HepG2 (cell line): ENCODE measurements around the gene GAL3ST3. TPM values are rescaled to one million over a fixed set of nuclear protein-coding genes. Genes with fewer than 3 reads are reported as not detected.
A peak's percentile ranks its signal among the peaks of the same experiment; 100 is the strongest.

Experiments used
- ATAC-seq: fragments of 200-7000 bp; cut with Tn5 transposase; 3 replicates; pipeline ENCODE4 v1.9.1; 2020; ENCODE audit warnings: mild to moderate bottlenecking, moderate library complexity
- BruUV-seq: library from RNA; stranded (reverse); fragments of 400-500 nt; replicated peaks from 2 replicates; lab custom pipeline; 2021; lab: Mats Ljungman, UMichigan
- CTCF ChIA-PET: fragments of 300-600 bp; formaldehyde crosslinking; extraction: SDS; loops from one replicate; lab custom pipeline; 2021; ENCODE audit warnings: low total read pairs, inconsistent platforms, low intra/inter-chr PET ratio; lab: Yijun Ruan, JAX
- POLR2A ChIA-PET: fragments of 350-600 bp; sonication (Branson Sonifier 250); formaldehyde crosslinking; loops from one replicate; lab custom pipeline; 2020; ENCODE audit warnings: antibody characterized with exemption, inconsistent platforms; lab: Yijun Ruan, JAX
- DNase-seq: peaks from one replicate; pipeline ENCODE4 v3.0.0-alpha.2; 2015; ENCODE audit warnings: low spot score
- FAIRE-seq: peaks from 3 replicates; lab custom pipeline; 2011; peaks lifted over from hg19 to GRCh38; lab: Jason Lieb, UNC
- H2AFZ ChIP-seq: one replicate; pipeline ENCODE4 v1.6.1; 2011; ENCODE audit warnings: low read length, inconsistent platforms
- H3K27ac ChIP-seq: fragments of 300-600 bp; 3 replicates; pipeline ENCODE4 v1.8.0; 2011; ENCODE audit warnings: mixed run types, mild to moderate bottlenecking, mixed read lengths, low read length, inconsistent platforms; ENCODE audit not compliant: insufficient read depth; ENCODE audit errors: extremely low read length
- H3K27me3 ChIP-seq, 2 experiments: fragments of 200-600 bp in 1 of 2; 2 replicates in 1 of 2; 3 replicates in 1 of 2; pipeline versions ENCODE4 v1.6.0 to v1.8.0; 2011; ENCODE audit warnings: low read length in 2 of 2, mild to moderate bottlenecking in 2 of 2, moderate library complexity in 2 of 2, inconsistent platforms in 1 of 2; ENCODE audit not compliant: insufficient read depth in 2 of 2, control insufficient read depth in 1 of 2
- H3K36me3 ChIP-seq, 2 experiments: fragments of 200-600 bp in 1 of 2; replicated peaks in 1 of 2; 2 replicates in 1 of 2; 3 replicates in 1 of 2; pipeline versions ENCODE4 v1.5.1 to v1.8.0; 2011; ENCODE audit warnings: low read length in 2 of 2, inconsistent platforms in 1 of 2; ENCODE audit not compliant: insufficient read depth in 2 of 2, control insufficient read depth in 1 of 2
- H3K4me1 ChIP-seq: 2 replicates; pipeline ENCODE4 v1.5.1; 2012; ENCODE audit warnings: low read length, inconsistent platforms; ENCODE audit not compliant: insufficient read depth
- H3K4me2 ChIP-seq: 2 replicates; pipeline ENCODE4 v1.6.0; 2011; ENCODE audit warnings: low read depth, low read length, inconsistent platforms
- H3K4me3 ChIP-seq, 3 experiments: fragments of 200-600 bp in 1 of 3; sonication (generic), shearing (Covaris generic) in 1 of 3; replicated peaks in 1 of 3; 2 replicates each; pipeline ENCODE4 v1.5.1; 2011 to 2016; ENCODE audit warnings: low read length in 3 of 3, inconsistent platforms in 2 of 3, low read depth in 2 of 3, mild to moderate bottlenecking in 2 of 3, control low read depth in 1 of 3, mixed read lengths in 1 of 3; ENCODE audit not compliant: insufficient read depth in 1 of 3
- H3K79me2 ChIP-seq: one replicate; pipeline ENCODE4 v1.6.1; 2011; ENCODE audit warnings: low read length, inconsistent platforms; ENCODE audit not compliant: insufficient read depth
- H3K9ac ChIP-seq: 2 replicates; pipeline ENCODE4 v1.6.0; 2011; ENCODE audit warnings: mild to moderate bottlenecking, low read depth, low read length, inconsistent platforms; ENCODE audit not compliant: insufficient read depth
- H3K9me3 ChIP-seq: 2 replicates; pipeline ENCODE4 v1.5.1; 2012; ENCODE audit warnings: mild to moderate bottlenecking, low read length
- H4K20me1 ChIP-seq: 2 replicates; pipeline ENCODE4 v1.6.0; 2011; ENCODE audit warnings: inconsistent platforms, mild to moderate bottlenecking, low read length, moderate library complexity; ENCODE audit not compliant: insufficient read depth
- HNRNPH1 ChIP-seq: fragments of 200-400 bp; formaldehyde crosslinking; optimal IDR thresholded peaks from 2 replicates; pipeline ENCODE3; 2017; ENCODE audit warnings: mild to moderate bottlenecking, low read depth, low read length
- MED1 ChIP-seq: sonication (generic); formaldehyde crosslinking; IDR thresholded peaks from 2 replicates; pipeline ENCODE4 v1.4.0; 2020; ENCODE audit warnings: missing genetic modification reagents
- RBAK ChIP-seq: sonication (generic); formaldehyde crosslinking; IDR thresholded peaks from 2 replicates; pipeline ENCODE4 v1.5.1; 2020; ENCODE audit warnings: mild to moderate bottlenecking, missing genetic modification reagents
- SRSF1 ChIP-seq: fragments of 200-400 bp; formaldehyde crosslinking; optimal IDR thresholded peaks from 2 replicates; pipeline ENCODE3; 2017; ENCODE audit warnings: mild to moderate bottlenecking, low read depth, low read length, moderate library complexity
- TARDBP ChIP-seq: sonication (generic); formaldehyde crosslinking; IDR thresholded peaks from 2 replicates; pipeline ENCODE4 v1.8.0; 2022; ENCODE audit warnings: mild to moderate bottlenecking, missing genetic modification reagents
- ZBTB21 ChIP-seq: sonication (generic); formaldehyde crosslinking; IDR thresholded peaks from 2 replicates; pipeline ENCODE4 v1.4.0; 2020; ENCODE audit warnings: missing genetic modification reagents
- ZNF652 ChIP-seq: IDR thresholded peaks from 2 replicates; pipeline ENCODE4 v1.6.1; 2016; ENCODE audit warnings: low read depth, borderline replicate concordance
- ZNF773 ChIP-seq: sonication (generic); formaldehyde crosslinking; IDR thresholded peaks from 2 replicates; pipeline ENCODE4 v1.4.0; 2020; ENCODE audit warnings: missing genetic modification reagents, borderline replicate concordance
- WGBS: methylation state at CpG from one replicate; pipeline ENCODE4 v1.1.6; 2017; ENCODE audit warnings: low lambda C conversion rate; 5-methylcytosine and 5-hydroxymethylcytosine counted together
- in situ Hi-C: cut with HindIII; loops from 2 replicates; pipeline ENCODE4 v1.10.0; 2017; ENCODE audit warnings: low pct_unique_long_range_greater_than_20kb; ENCODE audit not compliant: extremely low pct_ligation_motif_present
- intact Hi-C: fragments of 100-400 bp; cut with micrococcal nuclease; formaldehyde crosslinking; loops from one replicate; pipeline ENCODE4 v1.10.0; 2022; ENCODE audit not compliant: unreplicated experiment
- polyA plus RNA-seq, 8 experiments: library from polyadenylated mRNA; depleted of rRNA in 3 of 8; stranded (reverse) in 7 of 8; unstranded in 1 of 8; fragments of >200 nt; fragmentation: Illumina TruSeq in 4 of 8; extraction: Trizol in 4 of 8; gene quantifications; 2 replicates each; pipeline versions ENCODE4 v1.2.1 to v1.2.3, GENCODE V29; 2011 to 2016; ENCODE audit warnings: low read depth in 4 of 8, missing spikeins in 1 of 8, mixed read lengths in 1 of 8; ENCODE audit not compliant: insufficient read depth in 1 of 8
- total RNA-seq, 5 experiments: library from RNA; depleted of rRNA; stranded (reverse); fragments of >200 nt; fragmentation: Illumina TruSeq; extraction: Trizol; gene quantifications; 2 replicates each; pipeline ENCODE4 v1.2.3, GENCODE V29; 2016; ENCODE audit warnings: low read depth in 1 of 5
- TF ChIP-seq, protein P1 (sequence below): sonication (generic); formaldehyde crosslinking; IDR thresholded peaks from 2 replicates; pipeline ENCODE4 v1.4.0; 2020; ENCODE audit warnings: missing genetic modification reagents
- TF ChIP-seq, protein P2 (sequence below): sonication (generic); formaldehyde crosslinking; IDR thresholded peaks from 2 replicates; pipeline ENCODE4 v1.5.1; 2020; ENCODE audit warnings: mild to moderate bottlenecking, missing genetic modification reagents, moderate library complexity
- TF ChIP-seq, protein P3 (sequence below): sonication (generic); formaldehyde crosslinking; IDR thresholded peaks from 2 replicates; pipeline ENCODE4 v1.4.0; 2020; ENCODE audit warnings: mild to moderate bottlenecking, missing genetic modification reagents
- TF ChIP-seq, protein P4 (sequence below): sonication (generic); formaldehyde crosslinking; IDR thresholded peaks from 2 replicates; pipeline ENCODE4 v1.4.0; 2020; ENCODE audit warnings: missing genetic modification reagents, borderline replicate concordance
- TF ChIP-seq, protein P5 (sequence below): sonication (generic); formaldehyde crosslinking; IDR thresholded peaks from 2 replicates; pipeline ENCODE4 v1.4.0; 2020; ENCODE audit warnings: missing genetic modification reagents

Gene GAL3ST3
- total and polyA plus RNA-seq, 2 of the 13 experiments (the other 11 are each of a cell fraction or from before 2014, with no cell fraction given): not detected

DNA sequence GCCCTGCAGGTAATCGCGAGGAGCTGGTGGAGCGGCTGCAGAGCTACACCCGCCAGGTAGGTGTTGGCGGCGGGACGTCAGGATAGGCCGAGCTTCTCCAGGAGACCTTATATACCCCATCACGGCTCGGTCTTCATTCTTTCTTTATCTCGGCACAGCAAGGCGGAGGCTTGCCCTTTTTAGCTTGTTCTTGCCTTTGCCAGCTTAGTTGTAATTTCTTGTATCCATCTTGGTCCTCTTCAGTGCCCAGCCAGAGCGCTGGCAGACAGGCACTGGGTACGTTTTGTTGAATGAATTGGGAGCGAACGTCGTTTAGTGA is 3.7 kb upstream of the GAL3ST3 start (continued):
- TF ChIP-seq, protein P1, sequence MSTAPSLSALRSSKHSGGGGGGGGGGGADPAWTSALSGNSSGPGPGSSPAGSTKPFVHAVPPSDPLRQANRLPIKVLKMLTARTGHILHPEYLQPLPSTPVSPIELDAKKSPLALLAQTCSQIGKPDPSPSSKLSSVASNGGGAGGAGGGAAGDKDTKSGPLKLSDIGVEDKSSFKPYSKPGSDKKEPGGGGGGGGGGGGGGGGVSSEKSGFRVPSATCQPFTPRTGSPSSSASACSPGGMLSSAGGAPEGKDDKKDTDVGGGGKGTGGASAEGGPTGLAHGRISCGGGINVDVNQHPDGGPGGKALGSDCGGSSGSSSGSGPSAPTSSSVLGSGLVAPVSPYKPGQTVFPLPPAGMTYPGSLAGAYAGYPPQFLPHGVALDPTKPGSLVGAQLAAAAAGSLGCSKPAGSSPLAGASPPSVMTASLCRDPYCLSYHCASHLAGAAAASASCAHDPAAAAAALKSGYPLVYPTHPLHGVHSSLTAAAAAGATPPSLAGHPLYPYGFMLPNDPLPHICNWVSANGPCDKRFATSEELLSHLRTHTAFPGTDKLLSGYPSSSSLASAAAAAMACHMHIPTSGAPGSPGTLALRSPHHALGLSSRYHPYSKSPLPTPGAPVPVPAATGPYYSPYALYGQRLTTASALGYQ (CRISPR knock-in tag): 0 out of 2 replicates have a peak, but pooled peaks have one; percentile 3
- TF ChIP-seq ZNF652 (CRISPR knock-in tag) (no peak), ZBTB21 (CRISPR knock-in tag) (no peak)
- TF ChIP-seq, protein P2, sequence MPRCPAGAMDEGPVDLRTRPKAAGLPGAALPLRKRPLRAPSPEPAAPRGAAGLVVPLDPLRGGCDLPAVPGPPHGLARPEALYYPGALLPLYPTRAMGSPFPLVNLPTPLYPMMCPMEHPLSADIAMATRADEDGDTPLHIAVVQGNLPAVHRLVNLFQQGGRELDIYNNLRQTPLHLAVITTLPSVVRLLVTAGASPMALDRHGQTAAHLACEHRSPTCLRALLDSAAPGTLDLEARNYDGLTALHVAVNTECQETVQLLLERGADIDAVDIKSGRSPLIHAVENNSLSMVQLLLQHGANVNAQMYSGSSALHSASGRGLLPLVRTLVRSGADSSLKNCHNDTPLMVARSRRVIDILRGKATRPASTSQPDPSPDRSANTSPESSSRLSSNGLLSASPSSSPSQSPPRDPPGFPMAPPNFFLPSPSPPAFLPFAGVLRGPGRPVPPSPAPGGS (CRISPR knock-in tag): 0 out of 2 replicates have a peak, but pooled peaks have one; percentile 3
- TF ChIP-seq, protein P3, sequence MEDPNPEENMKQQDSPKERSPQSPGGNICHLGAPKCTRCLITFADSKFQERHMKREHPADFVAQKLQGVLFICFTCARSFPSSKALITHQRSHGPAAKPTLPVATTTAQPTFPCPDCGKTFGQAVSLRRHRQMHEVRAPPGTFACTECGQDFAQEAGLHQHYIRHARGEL (CRISPR knock-in tag): 0 out of 2 replicates have a peak, but pooled peaks have one; percentile 68

DNA sequence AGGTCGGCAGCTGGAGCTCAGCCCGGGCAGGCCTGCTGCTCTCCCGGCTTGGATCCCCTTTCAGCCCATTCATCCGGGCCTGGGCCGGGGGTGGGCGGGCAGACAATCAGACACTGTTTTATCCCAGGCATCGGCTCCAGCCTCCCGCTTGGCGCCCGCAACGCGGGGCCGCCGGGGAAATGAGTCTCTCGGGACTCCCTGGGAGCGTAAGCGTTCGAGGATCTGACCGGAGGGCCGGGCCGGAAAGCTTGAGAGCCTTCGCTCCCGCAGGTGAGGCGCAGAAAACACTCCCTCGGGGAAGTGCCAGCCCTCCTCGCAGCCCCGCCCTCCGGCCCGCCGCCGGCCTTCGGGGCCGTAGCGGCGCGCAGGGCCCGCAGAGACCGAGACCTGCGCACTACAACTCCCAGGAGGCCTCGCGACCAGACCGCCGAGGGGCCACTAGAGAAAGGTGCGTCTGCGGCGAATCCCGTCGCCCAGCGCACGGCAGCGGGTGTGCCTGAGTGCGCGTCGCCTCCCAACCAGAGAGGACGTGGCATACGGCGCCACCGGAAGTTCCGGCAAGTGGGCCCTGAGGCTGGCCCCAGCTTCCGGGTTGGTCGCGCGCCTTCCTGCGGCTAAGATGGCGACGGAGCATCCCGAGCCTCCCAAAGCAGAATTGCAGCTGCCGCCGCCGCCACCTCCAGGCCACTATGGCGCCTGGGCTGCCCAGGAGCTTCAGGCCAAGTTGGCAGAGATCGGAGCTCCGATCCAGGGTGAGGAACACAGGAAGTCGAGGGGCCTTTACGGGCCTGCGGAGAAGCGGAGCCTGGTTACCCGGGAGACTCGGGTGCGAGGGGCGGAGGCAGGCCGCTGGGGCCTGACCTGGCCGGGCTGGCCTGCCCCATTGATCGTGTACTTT is 3.1 kb upstream of the GAL3ST3 start, which contains the start of gene SF3B2:
TSS of gene SF3B2 (plus strand) at position 599 of the 898 bp plus-strand sequence. CDS start at position 620, 21 bp downstream.
- CTCF ChIA-PET: no interaction called here
- no TSS peak for BruUV-seq
- Histone ChIP-seq H3K9ac (peak within 1 kb of the TSS; percentile 94), H3K36me3 (peaks cover 13 to 22% of the 10 kb centered on the region in 2 experiments), H3K79me2 (peaks cover 24% of the 10 kb centered on the region), H3K9me3 (no peaks in the 10 kb centered on the region), H3K27ac (peak within 1 kb of the TSS; percentile 79), H2AFZ (no peak within 1 kb of the TSS), H3K4me3 (peak within 1 kb of the TSS; percentile 83 to 93 (median 93)), H3K27me3 (peaks cover 0 to 23% of the 10 kb centered on the region in 2 experiments; a peak in 3 of 5 replicates), H3K4me2 (peak within 1 kb of the TSS; percentile 96), H4K20me1 (no peaks in the 10 kb centered on the region), H3K4me1 (peaks cover 40% of the 10 kb centered on the region)
- intact Hi-C loops: loop anchor here (1.0 kb wide), 1 partner anchor 50 kb away; the partner anchor contains the start of genes BANF1 and EIF1AD
- FAIRE-seq (peak; percentile 79), DNase-seq (peak; percentile 95), ATAC-seq (peak; percentile 96)
- in situ Hi-C loops: no loop called here
- WGBS: 0% methylated on average over 4 of the region's 84 CpGs
- POLR2A ChIA-PET: interaction anchor here (0.6 to 4.8 kb wide), 27 partner anchors 7 to 437 kb away, joined by 3 to 40 read pairs (median 4); partner anchors contain the start of genes BANF1, CCDC85B, CFL1 and EIF1AD
- peak; percentile 70; the same call in 1 of the 2 replicates for TF ChIP-seq TARDBP (CRISPR knock-in tag)
- TF ChIP-seq ZNF773: 0 out of 2 replicates have a peak, but pooled peaks have one; percentile 16
- TF ChIP-seq, protein P4, sequence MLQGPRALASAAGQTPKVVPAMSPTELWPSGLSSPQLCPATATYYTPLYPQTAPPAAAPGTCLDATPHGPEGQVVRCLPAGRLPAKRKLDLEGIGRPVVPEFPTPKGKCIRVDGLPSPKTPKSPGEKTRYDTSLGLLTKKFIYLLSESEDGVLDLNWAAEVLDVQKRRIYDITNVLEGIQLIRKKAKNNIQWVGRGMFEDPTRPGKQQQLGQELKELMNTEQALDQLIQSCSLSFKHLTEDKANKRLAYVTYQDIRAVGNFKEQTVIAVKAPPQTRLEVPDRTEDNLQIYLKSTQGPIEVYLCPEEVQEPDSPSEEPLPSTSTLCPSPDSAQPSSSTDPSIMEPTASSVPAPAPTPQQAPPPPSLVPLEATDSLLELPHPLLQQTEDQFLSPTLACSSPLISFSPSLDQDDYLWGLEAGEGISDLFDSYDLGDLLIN (CRISPR knock-in tag): peak; percentile 59
- no peak for TF ChIP-seq RBAK (CRISPR knock-in tag)
- TF ChIP-seq HNRNPH1: no peak
- peak; percentile 76 for TF ChIP-seq MED1
- TF ChIP-seq, protein P5, sequence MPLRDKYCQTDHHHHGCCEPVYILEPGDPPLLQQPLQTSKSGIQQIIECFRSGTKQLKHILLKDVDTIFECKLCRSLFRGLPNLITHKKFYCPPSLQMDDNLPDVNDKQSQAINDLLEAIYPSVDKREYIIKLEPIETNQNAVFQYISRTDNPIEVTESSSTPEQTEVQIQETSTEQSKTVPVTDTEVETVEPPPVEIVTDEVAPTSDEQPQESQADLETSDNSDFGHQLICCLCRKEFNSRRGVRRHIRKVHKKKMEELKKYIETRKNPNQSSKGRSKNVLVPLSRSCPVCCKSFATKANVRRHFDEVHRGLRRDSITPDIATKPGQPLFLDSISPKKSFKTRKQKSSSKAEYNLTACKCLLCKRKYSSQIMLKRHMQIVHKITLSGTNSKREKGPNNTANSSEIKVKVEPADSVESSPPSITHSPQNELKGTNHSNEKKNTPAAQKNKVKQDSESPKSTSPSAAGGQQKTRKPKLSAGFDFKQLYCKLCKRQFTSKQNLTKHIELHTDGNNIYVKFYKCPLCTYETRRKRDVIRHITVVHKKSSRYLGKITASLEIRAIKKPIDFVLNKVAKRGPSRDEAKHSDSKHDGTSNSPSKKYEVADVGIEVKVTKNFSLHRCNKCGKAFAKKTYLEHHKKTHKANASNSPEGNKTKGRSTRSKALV (CRISPR knock-in tag): no peak
- peak; percentile 73 for TF ChIP-seq SRSF1
